ENCODE data around the gene MNX1.

- no peak for TF ChIP-seq CTCF (IDR thresholded peaks at IDR 0.05)
- TF ChIP-seq EZH2 (IDR thresholded peaks at IDR 0.05), result peak; percentile 76
- peak; percentile 87 for TF ChIP-seq EZH2phosphoT487 (IDR thresholded peaks at IDR 0.05)
Measured at GRCh38 chr7:156999958-157000726, 10.3 kb downstream of the MNX1 start.
